NCI-H524 treated with DMSO at 0.1 percent for 48 hours (cell line): ENCODE results near the gene ZBTB47.

Source experiments
- DNase-seq: peaks from one replicate; lab custom pipeline; 2025; lab: John Stamatoyannopoulos, UW

Gene ZBTB47

GRCh38 chr3:42653560-42654330 lies at the start of gene ZBTB47:
TSS of gene ZBTB47 (plus strand) at chr3:42653697. CDS start at chr3:42658356, 4,659 bp downstream.
- no peak for DNase-seq

DNA sequence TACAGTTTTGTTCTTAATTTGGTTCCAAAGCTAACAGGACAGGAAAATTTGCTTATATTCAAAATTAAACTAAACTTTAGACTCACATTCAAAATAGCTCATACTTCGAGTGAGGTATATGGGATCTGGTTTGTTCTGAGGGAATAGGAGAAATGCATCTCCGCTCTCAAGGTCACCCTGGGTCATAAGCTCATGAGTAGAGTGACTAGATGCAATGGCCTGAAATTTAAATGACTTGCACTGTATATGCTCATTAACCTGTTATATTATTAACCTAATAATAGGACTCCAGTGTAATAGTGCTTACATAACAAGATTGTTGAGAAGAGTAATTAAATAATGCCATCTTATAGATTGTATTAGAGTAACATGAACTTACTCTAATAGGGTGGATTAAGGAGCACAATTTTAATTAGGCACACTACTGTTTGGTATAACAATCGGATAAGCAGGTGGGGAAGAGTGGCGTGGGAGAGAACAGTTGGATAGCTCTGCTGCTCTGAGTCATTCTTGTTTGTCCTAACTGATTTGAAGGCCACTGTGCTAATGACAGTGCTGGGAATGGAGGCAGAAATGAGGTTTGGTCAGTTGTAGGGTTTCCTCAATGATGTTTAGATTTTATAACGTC lies 47.8 kb upstream of the ZBTB47 start:
- no peak for DNase-seq

DNA sequence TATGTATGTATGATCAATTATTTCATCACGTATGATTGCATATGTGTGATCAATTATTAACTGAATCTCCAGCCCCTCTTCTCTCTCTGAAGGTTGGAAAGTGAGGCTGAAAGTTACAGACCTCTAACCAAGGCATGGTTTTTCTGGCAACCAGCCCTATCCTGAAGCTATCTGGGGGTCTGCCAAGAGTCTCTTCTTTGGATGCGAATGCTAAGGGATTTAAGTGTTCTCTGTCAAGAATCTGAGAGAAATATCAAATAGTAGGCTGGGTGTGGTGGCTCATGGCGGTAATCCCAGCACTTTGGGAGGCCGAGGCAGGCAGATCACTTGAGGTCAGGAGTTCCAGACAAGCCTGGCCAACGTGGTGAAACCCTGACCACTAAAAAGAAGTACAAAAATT lies 44.9 kb upstream of the ZBTB47 start:
- DNase-seq: no peak

DNA sequence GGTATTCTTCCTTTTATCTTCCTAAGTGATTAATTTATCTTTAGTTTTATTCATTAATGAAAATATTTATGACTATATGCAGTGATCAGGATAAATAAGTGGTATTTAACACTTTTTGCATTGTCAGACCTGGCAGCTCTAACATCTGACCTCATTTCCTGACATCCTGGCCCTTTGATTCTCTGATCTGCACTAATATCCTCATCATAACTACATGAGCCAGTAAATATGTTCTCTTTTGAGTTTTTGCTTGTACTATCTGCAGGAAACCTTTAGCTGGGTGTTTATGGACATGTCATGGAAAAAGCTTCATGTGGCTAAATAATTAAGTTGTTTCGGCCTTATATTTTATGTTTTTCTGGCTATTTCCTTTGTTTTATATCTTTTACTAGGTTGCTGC lies 42.5 kb upstream of the ZBTB47 start:
- no peak for DNase-seq

- DNase-seq: no peak
Measured at GRCh38 chr3:42612217-42612616, 41.3 kb upstream of the ZBTB47 start.

DNA sequence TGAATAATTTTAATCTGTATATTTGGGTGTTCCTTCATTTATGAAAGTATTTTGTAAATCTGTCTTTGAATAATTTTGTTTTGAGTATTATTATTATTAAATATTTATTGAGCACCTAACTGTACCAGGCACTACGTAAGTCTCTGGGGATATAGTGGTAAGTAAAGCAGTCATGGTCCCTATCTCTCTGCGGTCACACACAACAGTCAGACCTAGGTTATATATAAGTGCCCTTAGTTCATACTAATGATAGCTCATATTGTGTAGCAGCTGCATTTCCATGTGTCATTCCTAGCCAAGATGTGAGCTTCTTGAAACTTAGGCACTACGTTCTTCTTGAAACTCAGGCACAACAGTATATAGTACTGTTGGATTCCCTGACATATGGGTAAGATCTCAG lies 40.6 kb upstream of the ZBTB47 start:
- no peak for DNase-seq

DNA sequence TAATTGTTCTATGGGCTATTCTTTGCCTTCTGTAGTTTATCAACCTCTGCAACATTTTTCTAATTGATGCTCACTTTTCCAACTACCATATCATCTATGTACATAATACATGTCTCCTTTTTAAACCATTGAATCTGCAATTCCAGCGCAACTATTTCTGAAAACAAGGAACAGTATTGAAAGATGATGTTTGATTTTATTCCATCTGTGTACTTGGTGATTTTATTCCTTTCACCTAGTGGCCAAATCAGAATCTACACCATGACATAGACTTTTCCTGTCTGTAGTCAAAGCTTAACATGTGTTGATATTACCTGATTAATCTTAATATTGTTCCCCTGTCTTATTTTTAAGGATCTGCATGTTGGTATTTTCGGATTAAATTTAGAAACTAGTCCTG lies 40.0 kb upstream of the ZBTB47 start:
- DNase-seq: no peak

GRCh38 chr3:42631620-42632019 lies 21.9 kb upstream of the ZBTB47 start:
- DNase-seq: no peak

- DNase-seq: no peak
Measured at GRCh38 chr3:42632146-42632545, 21.4 kb upstream of the ZBTB47 start.

- no peak for DNase-seq
Measured at GRCh38 chr3:42633544-42633943, 20.0 kb upstream of the ZBTB47 start.

DNA sequence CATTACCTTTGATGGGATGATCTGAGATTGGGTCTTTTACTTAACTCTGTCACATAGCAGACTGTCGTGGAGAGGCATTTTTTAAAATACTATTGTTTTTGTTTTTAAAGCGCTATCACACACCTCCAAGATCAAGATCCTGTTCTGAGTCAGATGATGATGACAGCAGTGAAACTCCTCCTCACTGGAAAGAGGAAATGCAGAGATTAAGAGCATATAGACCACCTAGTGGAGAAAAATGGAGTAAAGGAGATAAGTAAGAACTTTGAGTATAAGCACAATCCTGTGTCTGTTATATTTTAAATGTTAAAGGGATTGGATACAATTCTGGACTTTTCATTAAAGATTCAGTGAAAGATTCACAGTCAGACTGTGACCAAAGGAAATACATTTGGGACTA lies 18.4 kb upstream of the ZBTB47 start:
- DNase-seq: no peak

DNA sequence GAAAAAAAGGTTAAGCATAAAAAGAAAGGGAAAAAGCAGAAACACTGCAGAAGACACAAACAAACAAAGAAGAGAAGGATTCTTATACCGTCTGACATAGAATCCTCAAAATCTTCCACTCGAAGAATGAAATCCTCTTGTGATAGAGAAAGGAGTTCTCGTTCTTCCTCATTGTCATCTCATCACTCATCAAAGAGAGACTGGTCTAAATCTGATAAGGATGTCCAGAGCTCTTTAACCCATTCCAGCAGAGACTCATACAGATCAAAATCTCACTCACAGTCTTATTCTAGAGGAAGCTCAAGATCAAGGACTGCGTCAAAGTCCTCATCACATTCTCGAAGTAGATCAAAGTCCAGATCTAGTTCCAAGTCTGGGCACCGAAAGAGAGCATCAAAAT lies 16.5 kb upstream of the ZBTB47 start:
- DNase-seq: no peak

- DNase-seq: no peak
Measured at GRCh38 chr3:42638339-42638842, 15.1 kb upstream of the ZBTB47 start.

- DNase-seq: no peak
Measured at GRCh38 chr3:42639192-42639591, 14.3 kb upstream of the ZBTB47 start.

DNA sequence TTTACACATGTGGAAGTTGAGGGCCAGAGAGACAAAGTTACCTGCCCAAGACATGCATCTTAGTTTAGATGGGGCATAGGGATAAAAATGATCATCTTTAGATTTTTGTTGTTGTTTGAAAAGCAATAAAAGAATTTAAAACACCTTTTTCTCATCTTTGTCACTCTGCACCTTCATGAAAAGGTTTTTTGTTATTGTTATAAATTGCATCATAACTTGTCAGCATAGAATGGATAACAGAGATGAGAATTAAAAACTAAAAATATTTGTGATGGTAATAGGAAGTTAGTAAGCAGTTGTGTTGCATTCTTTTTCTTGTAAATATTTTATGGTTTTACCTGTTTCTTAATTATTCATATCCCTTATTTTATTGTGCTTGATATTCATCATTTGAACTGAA lies 13.4 kb upstream of the ZBTB47 start:
- no peak for DNase-seq

- DNase-seq: no peak
Measured at GRCh38 chr3:42640771-42641370, 12.6 kb upstream of the ZBTB47 start.

- no peak for DNase-seq
Measured at GRCh38 chr3:42647821-42648459, 5.6 kb upstream of the ZBTB47 start.

- no peak for DNase-seq
Measured at GRCh38 chr3:42649006-42649405, 4.5 kb upstream of the ZBTB47 start.

GRCh38 chr3:42649783-42650182 lies 3.7 kb upstream of the ZBTB47 start:
- DNase-seq: no peak

DNA sequence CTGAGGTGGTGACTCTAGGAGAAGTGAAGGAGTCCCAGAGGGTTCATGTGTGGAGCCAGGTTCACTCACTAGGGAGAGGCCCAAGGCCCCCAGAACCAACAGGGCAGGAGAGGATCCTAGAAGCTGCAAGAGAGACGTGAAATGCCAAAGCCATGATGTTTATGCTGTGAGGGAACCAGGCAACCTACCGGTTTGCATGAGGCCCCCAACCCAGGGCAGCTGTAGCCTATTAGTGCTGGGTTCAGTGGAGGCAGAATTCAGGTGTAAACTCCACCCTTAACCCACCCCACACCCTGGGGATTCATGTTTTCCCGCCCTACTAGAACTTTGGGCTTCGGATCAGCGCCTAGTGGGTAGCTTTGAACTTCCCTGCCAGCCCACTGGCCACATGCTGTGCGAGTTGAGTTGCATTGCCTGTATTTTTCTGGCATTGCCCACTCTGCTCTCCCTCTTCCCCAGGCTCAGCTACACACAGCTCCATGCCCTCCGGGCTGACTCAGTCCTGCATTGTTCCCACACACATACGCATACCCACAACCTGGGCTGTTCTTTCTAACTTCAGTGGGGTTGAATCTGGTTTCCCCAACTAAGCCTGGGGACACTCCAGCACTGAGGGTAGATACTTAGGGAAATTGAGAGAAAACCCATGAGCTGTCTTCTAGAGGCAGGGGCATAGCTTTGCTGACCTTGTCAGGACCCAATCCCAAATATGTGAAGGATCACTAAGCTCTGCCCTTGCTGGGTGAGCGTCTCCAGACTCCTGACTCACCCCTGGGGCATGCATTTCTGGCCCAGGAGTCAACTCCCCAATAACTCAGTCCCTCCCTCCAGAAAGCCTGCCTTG lies 2.0 kb upstream of the ZBTB47 start:
- DNase-seq: no peak

- no peak for DNase-seq
Measured at GRCh38 chr3:42652251-42652610, 1.3 kb upstream of the ZBTB47 start.
